Activated CD4-positive, alpha-beta T cell treated with anti-CD3 and anti-CD28 coated beads, Interleukin-2, amount 50 U/mL, for 24 hours (primary cell): ENCODE data around the gene MROH2B.
"Not testable (repeated sequence)": the region's sequence is repeated elsewhere in the genome, so short reads cannot be mapped to it uniquely, and the experiment has no call there.

Source experiments
- DNase-seq, 2 donors: peaks; one replicate each; pipeline ENCODE4 v3.0.0-alpha.2; 2020; ENCODE audit warnings: low read depth in 1 of 2, low spot score in 1 of 2

The MROH2B gene

GRCh38 chr5:41032973-41033372, 38.2 kb downstream of the MROH2B start:
- DNase-seq, result no peak

GRCh38 chr5:41022600-41022999, 48.5 kb downstream of the MROH2B start:
- not testable (repeated sequence) for DNase-seq

- no peak for DNase-seq
Observed at GRCh38 chr5:41012318-41012717, 58.8 kb downstream of the MROH2B start.

GRCh38 chr5:41010572-41010971, 60.6 kb downstream of the MROH2B start:
- no peak for DNase-seq

- no peak for DNase-seq
Observed at GRCh38 chr5:41009232-41009631, 61.9 kb downstream of the MROH2B start.

- no peak for DNase-seq
Observed at GRCh38 chr5:41004931-41005330, 66.2 kb downstream of the MROH2B start.

GRCh38 chr5:41003670-41004376, 67.3 kb downstream of the MROH2B start:
- DNase-seq, result no peak

GRCh38 chr5:40999966-41000365, 71.2 kb downstream of the MROH2B start:
- no peak for DNase-seq

- DNase-seq, result no peak
Observed at GRCh38 chr5:40999142-40999541, 72.0 kb downstream of the MROH2B start.

- DNase-seq, result no peak
Observed at GRCh38 chr5:40995801-40996586, 75.1 kb downstream of the MROH2B start.

GRCh38 chr5:40991981-40992559, 79.1 kb downstream of the MROH2B start:
- DNase-seq, result no peak

GRCh38 chr5:40991168-40991980, 79.8 kb downstream of the MROH2B start:
- DNase-seq, result no peak

GRCh38 chr5:40988746-40989510, 82.2 kb downstream of the MROH2B start:
- no peak for DNase-seq

- no peak for DNase-seq
Observed at GRCh38 chr5:40987349-40987748, 83.8 kb downstream of the MROH2B start.

GRCh38 chr5:40986666-40987065, 84.5 kb downstream of the MROH2B start:
- no peak for DNase-seq

- no peak for DNase-seq
Observed at GRCh38 chr5:40985501-40985900, 85.6 kb downstream of the MROH2B start.

GRCh38 chr5:40984884-40985283, 86.3 kb downstream of the MROH2B start:
- DNase-seq, result no peak

GRCh38 chr5:40983781-40984180, 87.4 kb downstream of the MROH2B start:
- no peak for DNase-seq

GRCh38 chr5:40981420-40981819, 89.7 kb downstream of the MROH2B start:
- no peak for DNase-seq

- DNase-seq, result no peak
Observed at GRCh38 chr5:40976836-40977235, 94.3 kb downstream of the MROH2B start.

- no peak for DNase-seq
Observed at GRCh38 chr5:40976041-40976440, 95.1 kb downstream of the MROH2B start.
